Upper lobe of right lung (tissue), 1 donor: ENCODE results near the gene TXNDC15. TPM values are rescaled to one million over a fixed set of nuclear protein-coding genes. Genes with fewer than 3 reads are reported as not detected.

Source experiments
- ATAC-seq: fragments of 200-7000 bp; cut with Tn5 transposase; one replicate; pipeline ENCODE4 v1.9.1; 2020; ENCODE audit warnings: mild to moderate bottlenecking, moderate library complexity
- DNase-seq: peaks from one replicate; pipeline ENCODE4 v3.0.0-alpha.2; 2020
- H3K27ac ChIP-seq: fragments of 200-600 bp; one replicate; pipeline ENCODE4 v1.8.0; 2022
- H3K27me3 ChIP-seq: fragments of 200-600 bp; one replicate; pipeline ENCODE4 v1.8.0; 2022; ENCODE audit warnings: mild to moderate bottlenecking
- H3K36me3 ChIP-seq: fragments of 200-600 bp; one replicate; pipeline ENCODE4 v1.8.0; 2022
- H3K4me1 ChIP-seq: fragments of 200-600 bp; one replicate; pipeline ENCODE4 v1.8.0; 2022
- H3K4me3 ChIP-seq: fragments of 200-600 bp; one replicate; pipeline ENCODE4 v1.8.0; 2022; ENCODE audit warnings: mild to moderate bottlenecking
- H3K9me3 ChIP-seq: fragments of 200-600 bp; one replicate; pipeline ENCODE4 v1.8.0; 2022
- CTCF ChIP-seq: fragments of 200-600 bp; IDR thresholded peaks from one replicate; pipeline ENCODE4 v1.8.0; 2022; ENCODE audit warnings: antibody characterized with exemption
- intact Hi-C: fragments of 100-400 bp; cut with DNase I; formaldehyde crosslinking; loops from one replicate; pipeline ENCODE4 v1.11.0; 2022
- total RNA-seq: library from RNA; stranded (reverse); fragmentation: NEBNext Ultra II Directional; extraction: Animal tissue kit (Norgen Biotek cat#: 25700); gene quantifications from one replicate; pipeline ENCODE4 v1.2.1, GENCODE V29; 2021
- donor health status: DM: no; HTN: yes; CAD: no; lungs with severe emphysema.

The TXNDC15 gene
- total RNA-seq, 1 donor from 2014 or later, result 60.6 TPM

GRCh38 chr5:134911285-134912206 lies 37.4 kb downstream of the TXNDC15 start:
- Histone ChIP-seq H3K27ac (no peak overlapping the region), H3K4me1 (no peaks in the 10 kb centered on the region), H3K9me3 (no peaks in the 10 kb centered on the region), H3K36me3 (peaks cover 41% of the 10 kb centered on the region), H3K27me3 (no peaks in the 10 kb centered on the region), H3K4me3 (no peak overlapping the region)
- intact Hi-C loops, result no loop called here
- TF ChIP-seq CTCF, result no peak
- DNase-seq (no peak), ATAC-seq (no peak)

DNA sequence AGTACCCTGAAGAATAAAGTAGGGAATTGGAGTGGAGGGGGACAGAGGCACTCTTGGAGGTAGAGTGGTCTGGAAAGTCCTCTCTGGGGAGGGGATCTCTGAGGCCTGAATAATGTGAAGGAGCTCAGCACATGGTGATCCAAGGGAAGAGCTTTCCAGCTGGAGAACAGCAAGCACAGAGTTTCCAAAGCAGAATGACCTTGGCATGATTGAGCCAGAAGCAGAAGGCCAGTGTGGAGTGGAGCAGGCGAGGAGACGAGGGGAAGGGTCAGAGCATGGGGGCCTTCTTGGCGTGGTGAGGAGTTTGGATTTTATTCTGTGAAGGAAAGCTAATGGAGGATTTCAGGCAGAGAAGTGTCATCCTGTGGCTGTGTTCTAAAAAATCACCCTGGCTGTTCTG lies 39.1 kb downstream of the TXNDC15 start:
- no peak overlapping the region for H3K27ac ChIP-seq
- no peaks in the 10 kb centered on the region for H3K9me3 ChIP-seq
- intact Hi-C loops, result no loop called here
- no peak for TF ChIP-seq CTCF
- H3K27me3 ChIP-seq, result no peaks in the 10 kb centered on the region
- H3K36me3 ChIP-seq, result peaks cover 45% of the 10 kb centered on the region
- H3K4me1 ChIP-seq, result no peaks in the 10 kb centered on the region
- ATAC-seq (no peak), DNase-seq (no peak)
- no peak overlapping the region for H3K4me3 ChIP-seq

- Histone ChIP-seq H3K4me1 (no peaks in the 10 kb centered on the region), H3K36me3 (peaks cover 45% of the 10 kb centered on the region), H3K27ac (no peak overlapping the region), H3K4me3 (no peak overlapping the region), H3K9me3 (no peaks in the 10 kb centered on the region), H3K27me3 (no peaks in the 10 kb centered on the region)
- no peak for ATAC-seq
- no peak for TF ChIP-seq CTCF
- intact Hi-C loops, result no loop called here
- no peak for DNase-seq
These were observed 39.6 kb downstream of the TXNDC15 start for GRCh38 chr5:134913795-134914194.

DNA sequence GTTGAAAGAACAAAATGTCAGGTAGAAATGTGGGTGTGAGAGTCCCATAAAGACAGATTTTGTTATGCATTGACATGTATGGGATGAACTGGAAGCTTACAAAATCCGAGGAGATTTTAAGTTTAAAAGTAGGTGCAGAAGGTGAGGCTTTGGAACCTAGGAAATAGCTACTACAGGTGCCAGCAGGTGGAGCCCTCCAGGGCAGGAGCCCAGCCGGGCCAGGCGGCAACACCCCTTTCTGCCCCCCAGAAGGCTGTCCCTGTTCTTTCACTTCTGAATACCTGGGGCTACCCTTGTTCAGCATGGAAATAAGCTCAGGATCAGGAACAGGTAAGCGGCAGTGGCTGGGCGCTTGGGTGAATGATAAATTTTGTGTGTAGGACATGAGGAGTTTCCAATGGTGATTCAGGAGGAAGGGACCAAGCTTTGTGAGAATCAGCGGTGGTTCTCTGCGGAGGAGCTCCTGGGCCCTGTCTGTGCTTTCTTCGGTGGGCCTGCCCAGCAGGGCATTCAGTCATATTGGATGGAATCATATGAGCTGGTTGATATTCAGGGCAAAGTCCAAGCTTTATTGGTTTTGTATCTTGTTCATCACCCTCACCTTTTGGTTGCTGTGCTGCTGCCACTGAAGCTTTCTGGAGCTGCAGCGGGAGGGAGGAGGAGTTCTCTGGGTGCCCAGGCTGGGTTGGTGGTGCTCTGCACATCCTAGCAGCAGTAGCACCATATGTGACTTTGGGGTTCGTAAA lies 43.1 kb downstream of the TXNDC15 start:
- Histone ChIP-seq H3K4me1 (peaks cover 4% of the 10 kb centered on the region), H3K9me3 (no peaks in the 10 kb centered on the region), H3K36me3 (peaks cover 39% of the 10 kb centered on the region), H3K4me3 (no peak overlapping the region), H3K27ac (no peak overlapping the region), H3K27me3 (no peaks in the 10 kb centered on the region)
- no peak for DNase-seq
- intact Hi-C loops, result no loop called here
- no peak for ATAC-seq
- no peak for TF ChIP-seq CTCF

DNA sequence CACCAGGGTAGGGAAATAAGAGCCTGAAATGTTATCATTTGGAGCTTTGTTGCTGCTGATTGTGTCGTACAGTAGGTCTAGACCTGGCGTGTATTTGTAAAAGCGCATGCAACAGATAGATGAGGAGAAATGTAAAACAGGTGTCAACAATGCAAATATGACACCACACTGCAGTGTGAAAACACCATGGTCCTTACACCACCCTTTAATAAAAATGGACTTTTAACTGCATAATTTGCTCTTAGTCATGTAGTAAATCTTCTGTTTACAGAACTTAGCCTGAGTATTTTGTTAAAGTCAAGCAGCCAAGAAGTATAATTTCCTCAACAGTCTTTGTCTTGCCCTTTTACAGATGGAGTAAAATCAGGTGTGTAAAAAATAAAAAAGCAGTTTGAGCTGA lies 44.7 kb downstream of the TXNDC15 start:
- DNase-seq (no peak), ATAC-seq (no peak)
- H3K9me3 ChIP-seq, result no peaks in the 10 kb centered on the region
- H3K4me3 ChIP-seq, result no peak overlapping the region
- H3K4me1 ChIP-seq, result peaks cover 4% of the 10 kb centered on the region
- H3K27me3 ChIP-seq, result no peaks in the 10 kb centered on the region
- H3K27ac ChIP-seq, result no peak overlapping the region
- no peak for TF ChIP-seq CTCF
- peaks cover 29% of the 10 kb centered on the region for H3K36me3 ChIP-seq
- intact Hi-C loops, result no loop called here
